Camera-type eye (tissue), 1 donor: ENCODE measurements around the gene SOX11. TPM values are rescaled to one million over a fixed set of nuclear protein-coding genes. Genes with fewer than 3 reads are reported as not detected.

Source experiments
- total RNA-seq: library from RNA; depleted of rRNA; stranded (reverse); fragments of >200 nt; gene quantifications from one replicate; pipeline ENCODE4 v1.2.3, GENCODE V29; 2014

Gene SOX11
- total RNA-seq: 58.1 TPM

DNA sequence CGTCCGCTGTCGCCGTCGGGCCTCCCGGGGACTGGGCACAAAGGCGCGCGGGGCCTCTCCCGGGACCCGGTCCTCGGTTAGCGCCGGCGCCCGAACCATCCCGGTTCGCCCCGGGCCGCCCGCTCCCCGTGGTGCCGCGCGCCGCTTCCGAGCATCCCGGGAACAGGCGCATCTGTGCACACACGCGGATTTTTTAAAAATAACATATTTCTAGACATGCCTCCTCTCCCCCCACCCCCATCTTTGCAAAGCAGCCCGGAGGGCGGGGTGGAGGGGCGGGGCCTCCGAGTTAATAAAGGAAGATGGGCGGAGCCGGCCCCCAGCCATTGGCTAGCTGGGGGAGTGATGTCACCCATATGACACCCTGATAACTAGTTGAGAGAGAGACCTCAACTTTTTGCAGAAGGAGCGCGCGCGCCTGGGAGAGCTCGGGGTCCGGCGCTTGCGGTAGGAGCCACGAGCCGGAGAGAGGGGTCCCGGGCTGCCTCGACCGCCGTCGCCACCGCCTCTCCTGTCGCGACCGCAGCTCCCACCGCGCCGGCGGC is at the start of gene SOX11:
SOX11 (plus strand) TSS at position 400 of the 545 bp plus-strand sequence. CDS start 338 bp downstream, outside the sequence.

